Keratinocyte (primary cell): ENCODE results near the gene SNAP25. TPM values are rescaled to one million over a fixed set of nuclear protein-coding genes. Genes with fewer than 3 reads are reported as not detected.

Source experiments
- DNase-seq: peaks from one replicate; pipeline ENCODE4 v3.0.0-alpha.2; 2011; ENCODE audit warnings: low read depth, missing footprints, low spot score
- FAIRE-seq: peaks from 2 replicates; lab custom pipeline; 2011; peaks lifted over from hg19 to GRCh38; lab: Jason Lieb, UNC
- H2AFZ ChIP-seq: 2 replicates; pipeline ENCODE4 v1.6.0; 2012; ENCODE audit warnings: low read length, control low read depth, inconsistent platforms; ENCODE audit not compliant: control insufficient read depth
- H3K27ac ChIP-seq: 2 replicates; pipeline ENCODE4 v1.5.1; 2011; ENCODE audit warnings: low read length; ENCODE audit not compliant: control insufficient read depth, insufficient read depth
- H3K27me3 ChIP-seq: 3 replicates; pipeline ENCODE4 v1.6.0; 2011; ENCODE audit warnings: low read length; ENCODE audit not compliant: control insufficient read depth, insufficient read depth; ENCODE audit errors: extremely low read depth
- H3K36me3 ChIP-seq, 2 experiments: 2 replicates in 1 of 2; 3 replicates in 1 of 2; pipeline ENCODE4 v1.5.1; 2011; ENCODE audit warnings: low read length in 2 of 2, mild to moderate bottlenecking in 1 of 2; ENCODE audit not compliant: control insufficient read depth in 2 of 2, insufficient read depth in 2 of 2; ENCODE audit errors: extremely low read depth in 1 of 2
- H3K4me1 ChIP-seq: 3 replicates; pipeline ENCODE4 v1.5.1; 2011; ENCODE audit warnings: low read length; ENCODE audit not compliant: control insufficient read depth, insufficient read depth; ENCODE audit errors: extremely low read depth
- H3K4me2 ChIP-seq: 3 replicates; pipeline ENCODE4 v1.6.0; 2011; ENCODE audit warnings: low read depth, low read length; ENCODE audit not compliant: control insufficient read depth, insufficient read depth; ENCODE audit errors: extremely low read depth
- H3K4me3 ChIP-seq, 3 experiments: fragments of 200-600 bp in 1 of 3; sonication (generic) in 1 of 3; 2 replicates in 2 of 3; 3 replicates in 1 of 3; pipeline ENCODE4 v1.5.1; 2011 to 2016; ENCODE audit warnings: low read length in 3 of 3, mild to moderate bottlenecking in 3 of 3, control low read depth in 2 of 3, inconsistent platforms in 1 of 3, low read depth in 1 of 3, mixed read lengths in 1 of 3, mixed run types in 1 of 3, moderate library complexity in 1 of 3; ENCODE audit not compliant: control insufficient read depth in 2 of 3, insufficient read depth in 2 of 3; ENCODE audit errors: extremely low read depth in 1 of 3
- H3K79me2 ChIP-seq: 2 replicates; pipeline ENCODE4 v1.6.0; 2012; ENCODE audit warnings: low read length; ENCODE audit not compliant: control insufficient read depth, insufficient read depth
- H3K9ac ChIP-seq: 3 replicates; pipeline ENCODE4 v1.6.0; 2011; ENCODE audit warnings: low read length; ENCODE audit not compliant: control insufficient read depth, insufficient read depth; ENCODE audit errors: extremely low read depth
- H3K9me1 ChIP-seq: 3 replicates; pipeline ENCODE4 v1.6.0; 2011; ENCODE audit warnings: low read length; ENCODE audit not compliant: control insufficient read depth, insufficient read depth; ENCODE audit errors: extremely low read depth
- H3K9me3 ChIP-seq: 2 replicates; pipeline ENCODE4 v1.5.1; 2012; ENCODE audit warnings: low read depth, low read length; ENCODE audit not compliant: control insufficient read depth
- H4K20me1 ChIP-seq: 3 replicates; pipeline ENCODE4 v1.6.0; 2011; ENCODE audit warnings: low read length; ENCODE audit not compliant: control insufficient read depth, insufficient read depth; ENCODE audit errors: extremely low read depth
- EZH2 ChIP-seq: IDR thresholded peaks from one replicate; pipeline ENCODE4 v1.6.1; 2012; ENCODE audit warnings: inconsistent platforms, mild to moderate bottlenecking, low read length, moderate library complexity
- dilution Hi-C: fragments of 300-500 bp; cut with MboI; formaldehyde crosslinking; loops from one replicate; pipeline ENCODE4 v1.7.0; 2020; ENCODE audit warnings: low sequenced_read_pairs; ENCODE audit not compliant: extremely low pct_ligation_motif_present
- polyA plus RNA-seq, 5 experiments: library from polyadenylated mRNA; depleted of rRNA in 3 of 5; stranded (reverse) in 3 of 5; stranded (forward) in 1 of 5; unstranded in 1 of 5; fragments of >200 nt; gene quantifications; 1 replicate in 1 of 5; 2 replicates in 3 of 5; 3 replicates in 1 of 5; pipeline versions ENCODE4 v1.2.1 to v1.2.3, GENCODE V29; 2011 to 2012; ENCODE audit warnings: missing spikeins in 2 of 5, low read depth in 1 of 5, low replicate concordance in 1 of 5
- TF ChIP-seq, protein P1 (sequence below), 3 experiments: IDR thresholded peaks in 1 of 3; conservative IDR thresholded peaks in 1 of 3; optimal IDR thresholded peaks in 1 of 3; 2 replicates in 2 of 3; 3 replicates in 1 of 3; pipeline versions ENCODE3 to v1.5.1; 2011; ENCODE audit warnings: low read length in 3 of 3, mild to moderate bottlenecking in 3 of 3, moderate library complexity in 2 of 3, control low read depth in 1 of 3, inconsistent platforms in 1 of 3; ENCODE audit not compliant: insufficient read depth in 2 of 3; ENCODE audit errors: extremely low read depth in 1 of 3

The SNAP25 gene
- polyA plus RNA-seq, 1 donor (not counting 4 experiments of a cell fraction or from before 2014, with no cell fraction given) = not detected

DNA sequence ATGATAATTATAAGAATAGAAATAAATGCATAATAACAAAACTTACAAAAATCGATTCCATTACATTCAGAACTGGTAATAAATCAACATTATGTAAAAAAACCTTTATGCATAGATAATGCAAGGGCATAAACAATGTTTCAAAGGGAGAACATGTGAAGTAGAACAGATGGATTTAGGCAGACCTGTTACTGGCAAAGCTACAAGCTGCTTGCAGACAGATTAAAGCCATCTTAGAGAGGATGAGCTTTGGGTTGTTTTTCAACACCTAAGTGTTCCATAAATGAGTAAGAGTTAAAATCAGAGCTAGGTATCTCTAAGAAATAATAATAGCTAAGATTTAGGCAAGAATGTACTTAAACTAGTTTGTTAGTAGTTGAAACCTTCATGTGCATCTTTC, 37.2 kb downstream of the SNAP25 start:
- H2AFZ ChIP-seq = no peak overlapping the region
- dilution Hi-C loops = no loop called here
- H3K27me3 ChIP-seq = no peaks in the 10 kb centered on the region
- H3K4me2 ChIP-seq = no peak overlapping the region
- no peaks in the 10 kb centered on the region for H3K36me3 ChIP-seq
- H3K4me1 ChIP-seq = no peaks in the 10 kb centered on the region
- H3K9ac ChIP-seq = no peak overlapping the region
- no peak overlapping the region for H3K4me3 ChIP-seq
- FAIRE-seq (no peak), DNase-seq (no peak)
- no peak for TF ChIP-seq EZH2
- TF ChIP-seq, protein P1, sequence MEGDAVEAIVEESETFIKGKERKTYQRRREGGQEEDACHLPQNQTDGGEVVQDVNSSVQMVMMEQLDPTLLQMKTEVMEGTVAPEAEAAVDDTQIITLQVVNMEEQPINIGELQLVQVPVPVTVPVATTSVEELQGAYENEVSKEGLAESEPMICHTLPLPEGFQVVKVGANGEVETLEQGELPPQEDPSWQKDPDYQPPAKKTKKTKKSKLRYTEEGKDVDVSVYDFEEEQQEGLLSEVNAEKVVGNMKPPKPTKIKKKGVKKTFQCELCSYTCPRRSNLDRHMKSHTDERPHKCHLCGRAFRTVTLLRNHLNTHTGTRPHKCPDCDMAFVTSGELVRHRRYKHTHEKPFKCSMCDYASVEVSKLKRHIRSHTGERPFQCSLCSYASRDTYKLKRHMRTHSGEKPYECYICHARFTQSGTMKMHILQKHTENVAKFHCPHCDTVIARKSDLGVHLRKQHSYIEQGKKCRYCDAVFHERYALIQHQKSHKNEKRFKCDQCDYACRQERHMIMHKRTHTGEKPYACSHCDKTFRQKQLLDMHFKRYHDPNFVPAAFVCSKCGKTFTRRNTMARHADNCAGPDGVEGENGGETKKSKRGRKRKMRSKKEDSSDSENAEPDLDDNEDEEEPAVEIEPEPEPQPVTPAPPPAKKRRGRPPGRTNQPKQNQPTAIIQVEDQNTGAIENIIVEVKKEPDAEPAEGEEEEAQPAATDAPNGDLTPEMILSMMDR (optimal IDR thresholded peaks at IDR 0.05 in 1 of 3, IDR thresholded peaks at IDR 0.05 in 1 of 3, conservative IDR thresholded peaks at IDR 0.05 in 1 of 3; ENCODE audit: extremely low read depth in 1 of 3, insufficient read depth in 2 of 3, low read length in 3 of 3) = no peak
- no peaks in the 10 kb centered on the region for H3K9me1 ChIP-seq
- no peaks in the 10 kb centered on the region for H3K79me2 ChIP-seq
- H3K27ac ChIP-seq = no peak overlapping the region
- no peaks in the 10 kb centered on the region for H3K9me3 ChIP-seq
- no peaks in the 10 kb centered on the region for H4K20me1 ChIP-seq

DNA sequence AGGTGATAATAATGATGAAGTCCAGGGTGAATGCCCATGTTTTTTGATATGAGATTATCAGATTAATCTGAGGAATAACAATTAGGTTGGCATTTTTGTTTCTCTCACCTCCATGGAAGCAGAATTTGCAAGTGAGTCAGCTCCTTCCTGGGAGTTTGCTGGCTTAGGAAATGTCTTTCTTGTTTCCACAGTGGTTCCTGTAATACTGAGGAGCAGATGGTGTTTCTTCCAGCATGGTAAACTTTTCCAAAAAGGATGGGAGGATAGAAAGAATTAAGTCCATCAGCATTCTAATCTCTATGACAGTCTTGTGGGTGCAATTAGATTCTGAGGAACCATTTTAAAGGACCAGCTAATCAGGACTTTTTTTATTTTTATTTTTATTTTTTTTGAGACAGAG, 40.5 kb downstream of the SNAP25 start:
- Histone ChIP-seq H3K4me2 (no peak overlapping the region), H3K9me3 (no peaks in the 10 kb centered on the region), H3K79me2 (no peaks in the 10 kb centered on the region), H3K9ac (no peak overlapping the region), H3K9me1 (no peaks in the 10 kb centered on the region), H3K4me1 (no peaks in the 10 kb centered on the region), H4K20me1 (no peaks in the 10 kb centered on the region), H3K27me3 (peaks cover 5% of the 10 kb centered on the region), H3K36me3 (no peaks in the 10 kb centered on the region), H3K27ac (no peak overlapping the region), H3K4me3 (no peak overlapping the region), H2AFZ (no peak overlapping the region)
- TF ChIP-seq, protein P1 (optimal IDR thresholded peaks at IDR 0.05 in 1 of 3, IDR thresholded peaks at IDR 0.05 in 1 of 3, conservative IDR thresholded peaks at IDR 0.05 in 1 of 3; ENCODE audit: extremely low read depth in 1 of 3, insufficient read depth in 2 of 3, low read length in 3 of 3) = no peak
- TF ChIP-seq EZH2 = no peak
- dilution Hi-C loops = no loop called here
- DNase-seq (no peak), FAIRE-seq (no peak)
